GM21367 (cell line): ENCODE results near the gene CDH5.
"Not testable (repeated sequence)": the region's sequence is repeated elsewhere in the genome, so short reads cannot be mapped to it uniquely, and the experiment has no call there.

Experiments used
- ATAC-seq: cut with Tn5 transposase; IDR thresholded peaks from one replicate; pipeline ENCODE4 v1.9.1; 2021; ENCODE audit not compliant: unreplicated experiment

The CDH5 gene

DNA sequence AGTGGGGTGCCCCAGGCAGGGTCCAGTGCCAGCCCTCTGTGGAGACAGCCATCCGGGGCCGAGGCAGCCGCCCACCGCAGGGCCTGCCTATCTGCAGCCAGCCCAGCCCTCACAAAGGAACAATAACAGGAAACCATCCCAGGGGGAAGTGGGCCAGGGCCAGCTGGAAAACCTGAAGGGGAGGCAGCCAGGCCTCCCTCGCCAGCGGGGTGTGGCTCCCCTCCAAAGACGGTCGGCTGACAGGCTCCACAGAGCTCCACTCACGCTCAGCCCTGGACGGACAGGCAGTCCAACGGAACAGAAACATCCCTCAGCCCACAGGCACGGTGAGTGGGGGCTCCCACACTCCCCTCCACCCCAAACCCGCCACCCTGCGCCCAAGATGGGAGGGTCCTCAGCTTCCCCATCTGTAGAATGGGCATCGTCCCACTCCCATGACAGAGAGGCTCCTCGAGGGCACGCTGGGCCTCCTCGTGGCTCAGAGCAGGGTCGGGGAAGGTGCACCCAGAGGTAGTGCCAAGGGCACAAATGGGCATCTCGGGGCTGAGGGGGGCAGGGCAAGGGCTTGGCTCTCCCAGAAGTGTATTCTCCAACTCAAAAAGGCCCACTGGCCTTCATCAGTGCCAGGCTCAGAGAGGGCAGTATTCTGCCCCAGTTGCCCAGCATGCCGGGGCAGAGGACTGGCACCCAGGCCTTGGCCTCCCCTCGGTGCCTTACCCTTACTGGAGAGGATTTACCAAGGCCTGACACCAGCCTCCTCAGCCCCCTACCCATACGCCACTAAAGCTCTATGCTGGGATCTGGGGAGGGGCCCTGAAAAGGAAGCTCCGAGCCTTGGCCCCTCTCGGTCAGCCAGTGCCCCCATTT lies at the start of gene CDH5:
Gene CDH5, plus strand, starts transcription at position 259 of the 867 bp plus-strand sequence. CDS start 12,647 bp downstream, outside the sequence.
- no peak for ATAC-seq

DNA sequence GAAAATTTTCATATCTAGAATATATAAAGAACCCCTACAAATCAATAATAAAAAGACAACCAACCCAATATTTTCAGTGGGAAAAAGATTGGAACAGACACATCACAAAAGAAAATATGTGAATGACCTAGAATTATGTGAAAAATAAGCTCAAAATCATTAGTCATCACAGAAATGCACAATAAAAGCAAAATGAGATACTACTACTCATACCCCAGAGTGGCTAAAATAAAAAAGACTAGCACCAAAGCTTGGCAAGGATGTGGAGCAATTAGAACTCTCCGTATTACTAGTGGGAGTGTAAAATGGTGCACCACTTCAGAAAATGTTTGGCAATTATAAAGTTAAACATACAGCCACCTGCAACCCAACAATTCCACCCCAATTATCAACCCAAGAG lies 48.0 kb upstream of the CDH5 start:
- no peak for ATAC-seq

GRCh38 chr16:66320774-66321173 lies 45.7 kb upstream of the CDH5 start:
- no peak for ATAC-seq

DNA sequence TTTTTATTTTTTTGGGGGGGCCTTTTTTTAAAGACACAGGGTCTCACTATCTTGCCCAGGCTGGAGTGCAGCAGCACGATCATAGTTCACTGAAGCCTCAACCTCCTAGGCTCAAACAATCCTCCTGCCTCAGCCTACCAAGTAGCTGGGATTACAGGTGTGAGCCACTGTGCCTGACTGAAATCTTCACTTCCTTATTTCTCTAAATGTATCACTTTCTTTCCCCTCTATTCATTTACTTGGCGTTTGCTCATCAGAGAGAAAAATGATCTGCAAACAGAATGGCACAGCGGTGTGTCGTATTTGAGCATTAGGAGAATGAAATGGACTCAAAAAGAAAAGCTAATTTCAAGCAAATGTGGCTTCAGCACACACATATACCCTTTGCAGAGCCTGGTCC lies 44.3 kb upstream of the CDH5 start:
- no peak for ATAC-seq

GRCh38 chr16:66324815-66325515 lies 41.5 kb upstream of the CDH5 start:
- ATAC-seq = no peak

DNA sequence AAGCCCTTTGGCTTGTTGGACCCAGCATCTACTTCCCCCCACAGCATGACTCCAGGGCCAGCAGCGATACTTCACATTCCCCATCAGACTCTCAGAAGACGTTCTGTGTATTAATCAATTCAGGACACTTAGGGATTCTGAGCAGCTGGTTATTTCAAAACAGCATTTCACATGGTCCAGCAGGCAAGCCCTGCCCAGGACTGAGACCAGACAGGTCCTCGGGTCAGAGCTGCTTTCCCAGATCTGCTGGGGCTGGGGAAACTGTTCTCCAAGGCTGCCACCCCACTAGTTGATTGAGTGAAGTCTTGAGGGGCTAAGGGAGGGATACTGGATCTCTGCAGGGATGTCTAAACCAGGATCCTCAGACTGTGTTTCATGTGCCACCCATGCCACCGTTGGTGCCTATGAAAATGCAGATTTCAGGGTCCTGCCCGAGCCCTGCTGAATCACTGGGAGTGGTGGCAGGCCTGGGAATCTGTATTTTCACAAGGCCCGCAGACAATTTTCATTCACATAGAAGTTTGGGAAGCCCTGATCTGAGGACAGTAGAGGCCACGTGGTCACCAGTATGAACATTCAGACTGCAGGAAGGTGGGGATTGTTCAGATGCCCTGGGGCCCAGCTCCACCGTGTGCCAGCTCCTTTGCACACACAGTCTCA lies 40.6 kb upstream of the CDH5 start:
- no peak for ATAC-seq

DNA sequence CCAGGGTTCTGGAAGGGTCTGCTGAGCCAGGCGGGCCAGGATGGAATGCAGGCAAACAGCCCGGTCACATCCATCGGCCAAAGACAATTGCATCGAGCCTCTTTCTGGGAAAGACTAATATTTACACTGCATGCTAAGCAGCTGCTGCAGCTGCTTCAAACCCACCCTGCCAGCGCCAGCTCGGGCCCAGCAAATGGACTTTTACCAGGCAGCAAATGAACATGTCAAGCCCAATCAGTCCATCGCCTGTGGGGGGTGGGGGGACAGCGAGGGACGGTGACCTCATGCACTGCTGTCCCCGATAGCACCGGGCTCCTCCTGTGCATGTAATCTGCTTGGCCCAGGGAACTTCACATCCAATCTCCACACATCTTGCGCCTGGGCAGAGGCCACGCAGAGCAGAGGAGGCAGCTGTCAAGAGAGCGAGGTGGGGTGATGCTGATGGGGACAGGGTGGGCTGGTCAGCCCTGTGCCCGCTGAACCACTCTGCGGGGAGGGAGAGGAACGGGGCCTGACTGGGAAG lies 39.4 kb upstream of the CDH5 start:
- no peak for ATAC-seq

DNA sequence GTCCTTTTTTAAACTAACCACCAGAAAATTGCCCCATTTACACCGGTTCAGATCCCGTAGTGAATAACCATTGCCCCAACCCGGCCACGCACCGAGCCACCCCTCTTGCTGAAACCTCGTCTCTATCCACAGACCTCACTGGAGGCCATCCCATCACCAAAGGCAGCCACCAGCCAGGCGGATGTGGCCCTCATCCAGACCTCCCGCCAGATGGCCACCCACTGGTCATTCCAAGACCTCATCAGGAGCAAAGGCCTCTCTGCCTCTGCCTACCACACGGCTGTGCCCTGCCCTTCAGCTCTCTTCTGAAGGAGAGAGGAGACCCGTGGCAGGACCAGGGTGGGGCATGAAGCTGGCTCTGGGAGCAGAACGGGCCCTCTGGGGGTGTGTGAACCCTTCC lies 38.2 kb upstream of the CDH5 start:
- ATAC-seq = no peak

DNA sequence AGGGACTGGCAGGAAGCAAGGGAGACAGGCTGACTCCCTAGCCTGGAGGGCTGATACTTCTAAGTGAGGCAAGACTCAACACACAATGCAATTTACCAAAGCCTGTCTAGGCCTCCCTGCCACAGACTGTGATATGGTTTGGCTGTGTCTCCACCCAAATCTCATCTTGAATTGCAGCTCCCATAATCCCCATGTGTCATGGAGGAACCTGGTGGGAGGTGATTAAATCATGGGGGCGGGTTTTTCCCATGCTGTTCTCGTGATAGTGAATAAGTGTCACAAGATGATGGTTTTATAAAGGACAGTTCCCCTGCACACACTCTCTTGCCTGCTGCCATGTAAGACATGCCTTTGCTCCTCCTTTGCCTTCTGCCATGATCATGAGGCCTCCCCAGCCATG lies 35.0 kb upstream of the CDH5 start:
- ATAC-seq = not testable (repeated sequence)

GRCh38 chr16:66332634-66333610 lies 33.6 kb upstream of the CDH5 start:
- ATAC-seq = no peak

DNA sequence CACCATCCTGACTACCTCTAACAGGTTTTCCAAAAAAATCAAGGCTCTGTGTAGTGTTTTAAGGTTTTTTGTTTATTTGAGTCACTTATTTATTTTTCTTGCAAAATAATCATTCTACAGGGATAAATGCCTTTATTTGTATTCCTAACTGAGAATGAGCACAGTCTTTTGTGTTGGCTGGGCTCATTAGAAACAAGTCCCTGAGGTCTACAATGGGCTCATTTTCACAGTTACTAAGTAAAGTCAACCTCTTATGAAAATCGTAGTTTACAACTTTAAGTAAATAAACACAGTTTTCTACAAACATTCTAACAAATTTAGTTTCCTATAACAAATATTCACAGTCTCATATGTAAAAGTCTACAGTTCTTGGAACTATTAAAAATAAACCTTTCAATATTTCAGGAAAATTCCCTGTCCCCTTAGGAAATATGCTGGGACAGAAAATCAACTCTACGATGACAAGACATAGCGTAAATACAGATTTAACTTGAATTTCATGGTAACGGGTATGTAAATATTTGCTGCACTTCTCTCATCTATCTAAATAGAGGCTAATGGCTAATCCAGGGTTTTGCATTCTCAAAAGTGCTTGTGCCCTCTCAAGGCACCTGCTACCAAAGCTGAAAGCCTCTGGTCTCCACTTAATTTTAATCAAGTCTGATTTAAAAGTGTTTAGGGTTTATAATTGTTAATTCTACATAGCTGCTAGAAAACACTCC lies 31.5 kb upstream of the CDH5 start:
- no peak for ATAC-seq

GRCh38 chr16:66335704-66336329 lies 30.7 kb upstream of the CDH5 start:
- ATAC-seq = no peak

DNA sequence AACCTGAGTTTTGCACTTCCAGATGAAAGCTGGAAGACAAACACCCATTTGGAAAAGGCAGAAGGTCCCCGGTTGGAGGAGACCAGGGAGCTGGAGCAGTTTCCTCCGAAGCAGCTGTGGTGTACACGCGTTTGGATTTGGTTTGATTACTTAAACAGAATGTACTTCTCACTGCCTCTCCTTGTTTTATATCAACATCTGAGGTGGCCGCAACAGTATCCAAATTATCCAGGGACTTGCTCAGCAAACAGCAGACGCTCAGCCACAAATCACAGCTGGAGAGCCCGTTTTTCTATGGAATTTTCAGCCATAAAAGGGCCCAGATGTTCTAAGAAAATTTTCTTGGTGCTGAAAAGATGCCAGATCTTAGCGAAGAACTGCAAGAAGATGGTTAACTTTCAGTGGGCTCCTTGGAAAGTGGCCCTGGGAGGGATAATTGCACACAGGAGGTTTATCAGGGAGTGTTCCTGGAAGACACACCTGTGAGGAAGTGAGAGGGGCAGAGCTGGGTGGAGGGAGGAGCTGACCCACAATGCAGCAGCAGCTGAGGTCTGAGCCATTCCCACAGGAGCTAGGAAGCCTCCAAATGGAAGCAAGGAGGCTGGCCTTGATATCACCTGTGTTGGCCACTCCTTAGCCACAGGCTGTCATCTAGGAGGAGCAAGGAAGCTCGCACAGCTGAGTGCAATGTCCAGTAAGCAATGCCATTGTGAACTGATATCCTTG lies 28.9 kb upstream of the CDH5 start:
- ATAC-seq = no peak

- no peak for ATAC-seq
These were observed 24.1 kb upstream of the CDH5 start for GRCh38 chr16:66342294-66342900.

- no peak for ATAC-seq
These were observed 21.9 kb upstream of the CDH5 start for GRCh38 chr16:66344533-66345145.

- ATAC-seq = no peak
These were observed 20.3 kb upstream of the CDH5 start for GRCh38 chr16:66346221-66346620.

DNA sequence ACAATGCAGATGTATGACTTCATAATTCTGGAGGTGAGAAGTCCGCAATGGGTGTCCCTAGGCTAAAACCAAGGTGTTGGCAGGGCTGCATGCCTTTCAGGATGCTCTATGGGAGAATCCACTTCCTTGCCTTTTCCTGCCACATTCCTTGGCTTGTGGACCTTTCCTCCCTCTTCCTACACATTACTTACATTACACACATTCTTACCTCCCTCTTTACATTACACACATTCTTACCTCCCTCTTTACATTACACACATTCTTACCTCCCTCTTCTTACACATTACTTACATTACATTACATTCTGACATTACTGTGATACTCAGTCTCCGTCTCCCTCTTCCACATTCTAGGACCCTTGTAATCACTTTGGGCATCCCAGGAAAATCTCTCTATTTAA lies 14.2 kb upstream of the CDH5 start:
- ATAC-seq = no peak

DNA sequence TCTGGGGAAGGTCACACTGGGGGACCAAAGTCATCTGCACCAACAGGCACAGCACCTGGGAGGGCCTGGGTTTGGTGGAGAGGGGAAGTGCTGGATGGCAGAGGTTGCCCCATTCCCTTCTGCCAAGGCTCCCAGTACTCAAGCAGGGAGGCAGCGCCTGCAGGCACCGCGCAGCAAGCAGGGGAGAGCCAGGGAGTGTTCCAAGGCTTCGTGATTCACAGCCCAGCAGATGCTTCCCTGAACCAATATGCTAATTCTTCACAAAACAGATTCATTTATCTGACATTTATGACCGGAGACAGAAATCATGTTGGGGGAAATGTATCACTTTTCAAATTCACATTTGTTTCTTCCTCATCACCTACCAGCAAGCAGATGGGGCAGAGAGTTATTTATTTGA lies 13.4 kb upstream of the CDH5 start:
- no peak for ATAC-seq
